CMK (cell line): Measurements from ENCODE around the gene AK2.
"Not testable (repeated sequence)": the region's sequence is repeated elsewhere in the genome, so short reads cannot be mapped to it uniquely, and the experiment has no call there.

Experiments used
- DNase-seq: peaks from one replicate; pipeline ENCODE4 v3.0.0-alpha.2; 2010; ENCODE audit warnings: low read depth

AK2 gene

DNA sequence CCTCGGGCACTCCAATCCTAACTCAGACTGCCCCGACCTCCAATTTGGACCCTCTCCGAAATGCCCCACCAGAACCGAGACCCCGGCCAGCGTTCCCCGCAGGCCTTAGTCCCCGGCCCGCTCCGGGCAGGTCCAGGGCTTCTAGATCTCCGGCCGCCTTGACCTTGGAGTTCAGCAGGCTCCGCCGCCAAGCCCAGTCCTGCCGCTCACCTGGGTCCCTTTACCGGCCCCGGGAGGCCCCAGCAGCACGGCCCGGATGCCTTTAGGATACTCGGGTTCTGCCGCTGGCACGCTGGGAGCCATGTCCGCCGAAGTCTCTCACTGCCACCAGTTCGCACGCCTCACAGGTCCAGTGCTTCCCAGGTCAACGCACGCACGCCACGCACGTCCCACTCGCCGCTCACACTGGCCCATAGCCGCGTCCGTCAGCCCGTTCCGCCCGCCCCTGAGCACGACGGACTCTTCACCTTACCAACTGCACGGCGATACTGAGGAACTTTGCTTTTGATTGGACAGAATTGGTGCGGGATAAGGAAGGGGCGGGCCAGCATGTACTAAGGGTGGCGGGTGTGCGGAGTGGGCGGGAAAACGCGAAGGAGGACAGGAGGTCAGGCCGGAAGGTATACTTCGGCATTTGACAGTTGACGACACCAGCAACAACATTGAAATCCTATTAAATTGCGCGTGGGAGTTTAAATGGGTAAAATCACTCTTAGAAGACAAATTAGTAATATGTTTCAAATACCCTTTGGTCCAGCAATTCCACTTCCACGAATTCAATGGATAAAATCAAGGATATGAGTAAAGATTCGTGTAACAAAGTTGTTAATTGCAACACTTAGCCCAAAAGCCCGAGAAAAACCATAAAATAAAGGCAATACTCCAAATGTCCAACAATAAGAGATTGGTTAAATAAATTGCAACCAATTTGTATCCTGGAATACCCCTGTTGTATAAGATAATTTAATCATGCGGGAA, at the start of gene AK2:
Gene AK2, minus strand, starts transcription at position 358 of the 978 bp plus-strand sequence. Its CDS starts 55 bp downstream, at position 303.
- DNase-seq: peak; percentile 99

- DNase-seq: peak; percentile 62
Observed at GRCh38 chr1:33086384-33086850, 49.7 kb upstream of the AK2 start.

- DNase-seq: no peak
Observed at GRCh38 chr1:33085332-33085731, 48.6 kb upstream of the AK2 start.

DNA sequence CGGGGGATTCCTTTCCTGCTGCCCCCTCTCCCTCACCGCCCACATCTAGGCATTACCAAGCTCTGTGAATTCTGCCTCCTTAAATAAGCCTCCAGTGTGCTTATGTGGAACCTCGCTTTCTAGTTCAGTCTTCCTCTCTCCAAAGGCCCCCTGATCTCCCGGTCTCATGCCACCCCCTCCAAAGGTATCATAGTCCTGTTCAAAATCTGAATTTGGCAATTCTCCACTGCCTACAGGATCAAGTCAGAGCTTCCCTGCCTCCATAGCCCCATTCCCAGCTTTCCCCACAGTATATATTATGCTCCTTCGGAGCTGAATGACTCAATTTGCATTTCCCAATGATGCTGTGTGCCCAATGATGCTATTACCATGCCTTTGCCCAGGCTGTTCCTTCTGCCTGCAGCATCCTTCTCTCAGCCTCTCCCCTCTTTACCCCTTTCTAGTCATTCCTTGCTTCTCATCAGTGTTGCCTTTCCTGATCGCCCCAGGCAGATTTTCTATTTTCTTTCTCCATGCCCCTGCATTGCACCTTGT, 46.0 kb upstream of the AK2 start:
- no peak for DNase-seq

GRCh38 chr1:33081554-33082305, 45.0 kb upstream of the AK2 start:
- no peak for DNase-seq

DNA sequence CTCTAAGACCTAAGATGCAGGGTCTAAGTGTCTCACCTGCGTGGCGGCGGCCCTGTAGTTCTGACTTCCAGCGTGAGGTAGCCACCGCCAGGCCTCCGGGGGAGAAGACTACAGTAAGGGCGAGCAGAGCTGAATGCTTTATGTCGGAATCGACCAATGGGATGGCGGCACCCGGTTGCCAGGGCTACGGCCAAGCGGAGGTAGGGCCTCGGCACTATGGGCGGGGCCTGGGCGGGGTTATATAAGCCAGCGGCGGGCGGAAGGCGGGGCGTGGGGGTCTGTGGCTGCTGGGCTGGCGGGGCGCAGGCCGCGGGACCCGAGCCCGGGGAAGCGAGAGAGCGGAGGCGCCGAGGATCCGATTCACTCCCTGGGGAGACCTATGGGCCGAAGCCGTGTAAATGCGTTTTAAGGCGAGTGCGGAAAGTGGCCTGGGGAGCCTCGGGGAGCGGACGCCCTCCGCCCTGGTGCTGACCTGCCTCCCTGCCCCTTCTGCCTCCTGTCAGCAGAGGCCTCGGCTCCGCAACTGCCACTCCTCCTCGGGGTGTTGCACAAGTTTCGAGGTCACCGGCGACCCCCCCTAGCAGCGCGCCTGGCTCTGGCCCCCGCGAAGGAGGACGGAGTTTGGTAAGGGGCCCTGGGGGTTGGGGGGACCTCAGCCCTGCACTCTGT, 44.3 kb upstream of the AK2 start, which contains the start of gene AZIN2:
Gene AZIN2, plus strand, starts transcription at position 269 of the 669 bp plus-strand sequence. CDS start 1,097 bp downstream, outside the sequence.
- DNase-seq: peak; percentile 81

- no peak for DNase-seq
Observed at GRCh38 chr1:33080373-33080772, 43.7 kb upstream of the AK2 start.

GRCh38 chr1:33078030-33078591, 41.4 kb upstream of the AK2 start:
- DNase-seq: no peak

DNA sequence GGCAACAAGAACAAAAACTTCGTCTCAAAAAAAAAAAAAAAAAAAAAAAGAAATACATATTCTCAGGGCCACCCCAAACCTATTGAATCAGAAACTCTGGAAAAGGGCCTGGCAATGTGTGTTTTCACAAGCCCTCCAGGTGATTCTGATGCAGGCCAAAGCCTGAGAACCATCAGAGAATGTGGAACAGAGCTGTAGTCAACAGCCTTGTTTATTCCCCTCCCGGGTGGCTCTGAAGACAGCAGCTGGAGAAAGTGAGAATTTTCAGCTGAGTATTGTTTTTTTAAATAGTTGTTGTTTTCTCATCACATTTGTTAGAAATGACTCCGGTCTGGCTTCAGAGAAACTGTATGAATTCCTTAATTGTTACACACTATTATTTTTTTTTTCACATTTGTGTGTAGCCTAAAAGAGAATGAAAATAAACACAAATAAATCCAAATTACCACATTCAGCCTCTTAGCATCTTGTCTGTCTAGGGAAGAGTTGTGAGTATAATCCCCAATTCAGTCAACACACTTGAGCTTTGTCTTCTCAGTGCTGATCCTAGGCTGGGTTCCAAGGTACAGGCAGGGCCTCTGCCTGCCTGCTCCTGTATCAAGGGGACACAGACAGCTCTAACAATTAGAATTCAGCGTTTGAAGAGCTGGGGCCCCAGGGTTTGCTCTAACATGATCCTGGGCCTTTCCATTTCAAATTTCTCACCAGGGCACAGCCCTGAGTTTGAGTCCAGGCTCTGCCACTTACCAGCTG, 37.7 kb upstream of the AK2 start:
- no peak for DNase-seq

DNA sequence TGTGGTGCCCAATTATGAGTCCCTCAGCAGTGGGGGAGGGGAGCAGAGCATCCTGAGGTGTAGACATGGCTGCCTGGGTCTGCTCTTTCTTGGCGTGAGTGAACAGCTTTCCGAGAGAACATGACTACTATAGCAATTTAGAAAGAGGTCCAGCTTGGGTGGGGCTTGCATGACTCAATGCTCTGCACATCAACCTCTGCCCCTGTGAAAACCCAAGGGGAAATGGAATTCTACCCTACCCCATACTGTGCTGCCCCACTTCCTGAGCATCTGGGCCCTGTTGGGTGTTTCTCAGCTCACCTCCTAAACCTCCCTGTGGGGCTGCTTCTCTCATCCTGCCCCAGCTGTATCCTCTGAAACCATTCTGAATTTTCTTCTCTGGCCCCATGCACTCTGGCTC, 36.0 kb upstream of the AK2 start:
- DNase-seq: no peak

DNA sequence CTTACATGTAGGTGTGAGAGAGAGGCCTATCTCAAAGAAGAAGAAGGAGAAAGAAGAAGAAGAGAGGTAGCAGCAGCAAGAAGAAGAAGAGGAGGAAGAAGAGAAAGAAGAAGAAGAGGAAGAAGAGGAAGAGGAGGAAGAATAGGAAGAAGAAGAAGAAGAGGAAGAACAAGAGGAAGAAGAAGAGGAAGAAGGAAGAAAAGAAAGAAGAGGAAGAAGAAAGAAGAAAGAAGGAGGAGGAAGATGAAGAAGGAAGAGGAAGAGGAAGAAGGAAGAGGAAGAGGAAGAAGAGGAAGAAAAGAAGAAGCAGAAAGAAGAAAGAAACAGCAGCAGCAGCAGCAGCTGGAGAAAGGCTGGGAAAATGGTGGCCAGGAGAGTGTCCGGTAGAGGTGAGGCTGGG, 33.9 kb upstream of the AK2 start:
- DNase-seq: no peak

GRCh38 chr1:33068108-33068507, 31.4 kb upstream of the AK2 start:
- DNase-seq: not testable (repeated sequence)

GRCh38 chr1:33066477-33066876, 29.8 kb upstream of the AK2 start:
- not testable (repeated sequence) for DNase-seq

DNA sequence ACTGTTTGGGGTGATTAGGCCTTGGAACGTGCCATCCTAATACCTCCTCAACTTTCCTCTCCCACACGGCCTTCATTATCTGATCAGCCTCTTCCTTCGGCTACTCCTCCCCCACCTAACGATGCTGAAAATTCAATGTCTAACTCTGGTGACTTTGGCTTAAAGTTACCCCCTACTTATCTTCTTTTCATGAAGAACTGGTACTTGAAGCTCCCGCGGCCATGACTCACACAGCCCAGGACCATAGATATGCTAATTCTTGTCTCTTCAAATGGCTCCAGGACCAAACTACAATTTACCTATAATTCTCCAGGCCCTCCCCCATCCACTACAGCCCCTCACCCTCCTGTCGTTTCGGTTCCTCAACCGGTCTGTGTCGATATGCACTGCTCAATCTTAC, 28.6 kb upstream of the AK2 start:
- DNase-seq: no peak

GRCh38 chr1:33064284-33064683, 27.6 kb upstream of the AK2 start:
- DNase-seq: not testable (repeated sequence)

DNA sequence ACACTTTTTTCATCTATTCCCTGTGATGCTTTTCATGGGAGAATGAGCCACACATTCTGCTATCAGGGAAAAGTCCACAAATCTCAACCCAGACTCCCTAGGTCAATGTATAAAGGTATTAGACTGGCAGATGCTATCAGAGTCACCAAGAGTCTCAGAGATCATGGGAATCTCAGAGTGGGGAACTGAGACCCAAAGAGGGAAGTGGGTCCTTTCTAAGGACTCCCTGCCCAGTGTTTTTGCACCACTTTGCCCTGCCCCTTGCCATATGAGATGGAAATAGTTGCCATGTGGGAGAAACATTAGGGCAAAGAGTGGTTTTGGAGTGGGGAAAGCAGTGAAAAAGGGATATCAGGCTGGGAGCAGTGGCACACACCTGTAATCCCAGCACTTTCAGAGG, 25.2 kb upstream of the AK2 start:
- DNase-seq: no peak

DNA sequence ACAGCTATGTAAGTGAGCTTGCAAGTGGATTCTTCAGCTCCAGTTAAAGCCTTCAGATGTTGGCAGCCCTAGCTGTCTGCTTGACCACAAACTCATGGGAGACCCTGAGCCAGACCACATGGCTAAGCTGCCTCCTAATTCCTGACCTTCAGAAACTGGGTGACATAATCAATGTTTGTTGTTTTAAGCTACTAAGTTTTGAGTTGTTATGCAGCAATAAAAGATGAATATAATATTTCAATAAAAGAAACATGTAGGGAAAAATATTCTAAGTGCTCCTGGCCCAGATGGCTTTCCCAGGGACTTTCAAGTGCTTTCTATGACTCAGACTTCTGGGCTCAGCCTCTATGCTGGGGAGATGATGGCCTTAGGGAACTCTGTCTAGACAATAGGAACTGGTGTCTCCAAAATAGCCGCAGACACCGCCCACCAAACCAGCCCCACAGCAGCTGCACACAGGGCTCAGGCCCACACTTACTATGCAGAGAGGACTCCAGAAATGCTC, 23.9 kb upstream of the AK2 start:
- DNase-seq: no peak

- DNase-seq: no peak
Observed at GRCh38 chr1:33057095-33057494, 20.4 kb upstream of the AK2 start.

GRCh38 chr1:33056426-33056825, 19.7 kb upstream of the AK2 start:
- DNase-seq: no peak

GRCh38 chr1:33055210-33056008, 18.7 kb upstream of the AK2 start:
- peak; percentile 89 for DNase-seq
